Karpas-422 (cell line): ENCODE results near the gene TNFRSF18. TPM values are rescaled to one million over a fixed set of nuclear protein-coding genes. Genes with fewer than 3 reads are reported as not detected.

ENCODE experiments used
- DNase-seq: peaks from one replicate; pipeline ENCODE4 v3.0.0-alpha.2; 2015
- H2AFZ ChIP-seq: fragments of 200-600 bp; sonication (generic); 2 replicates; pipeline ENCODE4 v1.6.1; 2014; ENCODE audit warnings: antibody characterized with exemption, low read length, mixed read lengths
- H3K27ac ChIP-seq: fragments of 200-600 bp; sonication (generic); 2 replicates; pipeline ENCODE4 v1.5.1; 2014; ENCODE audit warnings: mild to moderate bottlenecking, low read length, moderate library complexity
- H3K27me3 ChIP-seq: fragments of 200-600 bp; sonication (generic); 2 replicates; pipeline ENCODE4 v1.6.1; 2014; ENCODE audit warnings: low read length, mixed read lengths
- H3K36me3 ChIP-seq: fragments of 200-600 bp; sonication (generic); 2 replicates; pipeline ENCODE4 v1.6.1; 2014; ENCODE audit warnings: low read length, mixed read lengths; ENCODE audit not compliant: insufficient read depth
- H3K4me1 ChIP-seq: fragments of 200-600 bp; sonication (generic); 2 replicates; pipeline ENCODE4 v1.6.1; 2014; ENCODE audit warnings: mild to moderate bottlenecking, low read length, mixed read lengths
- H3K4me2 ChIP-seq: fragments of 200-600 bp; sonication (generic); 2 replicates; pipeline ENCODE4 v1.6.1; 2014; ENCODE audit warnings: low read length, low read depth, mild to moderate bottlenecking; ENCODE audit not compliant: poor library complexity, severe bottlenecking
- H3K4me3 ChIP-seq: fragments of 200-600 bp; sonication (generic); 2 replicates; pipeline ENCODE4 v1.5.1; 2014; ENCODE audit warnings: mild to moderate bottlenecking, antibody characterized with exemption, low read length, mixed read lengths
- H3K79me2 ChIP-seq: fragments of 200-600 bp; sonication (generic); 2 replicates; pipeline ENCODE4 v1.6.1; 2014; ENCODE audit warnings: mild to moderate bottlenecking, low read length, mixed read lengths
- H3K9ac ChIP-seq: fragments of 200-600 bp; sonication (generic); 2 replicates; pipeline ENCODE4 v1.6.0; 2014; ENCODE audit warnings: low read length
- H3K9me2 ChIP-seq: fragments of 200-600 bp; sonication (generic), shearing (Covaris generic); replicated peaks from 2 replicates; pipeline ENCODE4 v1.6.0; 2014; ENCODE audit warnings: mild to moderate bottlenecking, low read length, moderate library complexity; ENCODE audit not compliant: insufficient read depth
- H3K9me3 ChIP-seq: fragments of 300-700, 200-600 bp; sonication (generic); 2 replicates; pipeline ENCODE4 v1.6.1; 2014; ENCODE audit warnings: low read length, mixed read lengths
- H4K20me1 ChIP-seq: fragments of 200-600 bp; sonication (generic); 2 replicates; pipeline ENCODE4 v1.6.1; 2014; ENCODE audit warnings: mild to moderate bottlenecking, antibody characterized with exemption, low read length, low read depth; ENCODE audit not compliant: insufficient read depth
- total RNA-seq: library from RNA; depleted of rRNA; stranded (reverse); fragments of >200 nt; shearing (Covaris generic); gene quantifications from 2 replicates; pipeline ENCODE4 v1.2.3, GENCODE V29; 2014; ENCODE audit warnings: low replicate concordance

The TNFRSF18 gene
- total RNA-seq, 1 experiment from 2014 or later, result 0.30 TPM

DNA sequence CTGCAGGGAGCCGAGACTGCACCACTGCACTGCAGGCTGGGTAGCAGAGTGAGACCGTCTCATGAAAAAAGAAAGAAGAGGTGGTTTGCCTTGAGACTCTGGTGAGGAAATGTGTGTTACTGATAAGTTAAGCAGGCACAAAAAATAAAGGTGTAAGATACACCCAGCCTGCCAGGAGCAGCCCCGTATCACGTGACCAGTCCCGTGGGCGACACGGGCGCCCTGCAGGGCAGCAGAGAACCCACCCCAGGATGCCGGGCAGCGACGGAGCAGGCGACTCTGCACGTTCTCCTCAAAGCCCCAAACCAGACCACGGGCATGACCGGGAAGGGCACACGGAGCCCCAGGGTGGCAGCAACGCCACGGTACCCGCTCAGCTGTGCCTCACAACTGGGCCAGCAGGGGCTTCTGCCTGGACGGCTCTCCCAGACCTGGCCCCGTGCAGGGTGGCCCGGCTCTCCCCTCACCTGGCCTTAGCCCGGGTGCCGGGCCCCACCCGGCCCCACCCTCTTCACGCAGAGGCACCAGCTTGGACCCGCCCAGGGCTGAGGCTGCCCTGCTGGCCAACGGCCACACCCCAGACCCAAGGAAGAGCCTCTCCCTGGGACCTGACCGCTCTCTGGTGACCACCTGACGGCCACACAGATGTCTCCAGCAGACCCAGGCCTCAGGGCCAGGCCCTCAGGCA is 15.6 kb upstream of the TNFRSF18 start:
- H3K4me1 ChIP-seq, result no peaks in the 10 kb centered on the region
- no peak for DNase-seq

DNA sequence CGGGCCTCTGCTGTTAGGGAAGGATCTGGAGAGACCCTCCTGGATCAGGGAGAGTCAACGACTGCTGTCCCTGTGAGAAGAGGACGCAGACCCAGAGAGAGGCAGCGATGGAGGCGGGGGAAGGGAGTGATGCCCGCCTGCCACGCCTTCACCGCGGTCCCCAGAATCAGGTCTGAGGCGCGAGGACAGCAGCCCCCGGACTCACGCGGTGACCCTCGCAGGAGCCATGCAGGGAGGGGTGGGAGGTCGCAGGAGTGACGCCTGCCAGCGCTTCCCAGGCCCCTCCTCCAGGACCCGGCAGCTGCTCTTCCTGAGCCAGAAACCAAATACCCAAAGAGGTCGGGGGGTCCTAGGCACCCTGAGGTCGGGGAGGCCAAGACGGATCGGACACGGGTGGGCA is 13.8 kb upstream of the TNFRSF18 start:
- Histone ChIP-seq H3K9ac (no peak overlapping the region), H3K9me3 (no peaks in the 10 kb centered on the region), H3K27me3 (no peaks in the 10 kb centered on the region), H2AFZ (no peak overlapping the region), H3K4me2 (no peak overlapping the region), H3K27ac (no peak overlapping the region), H3K9me2 (no peaks in the 10 kb centered on the region), H3K4me3 (no peak overlapping the region), H3K79me2 (no peaks in the 10 kb centered on the region), H3K4me1 (no peaks in the 10 kb centered on the region), H3K36me3 (no peaks in the 10 kb centered on the region), H4K20me1 (peaks cover 20% of the 10 kb centered on the region; the same call in 1 of the 2 replicates)
- no peak for DNase-seq

More for the DNA sequence above, 15.6 kb upstream of the TNFRSF18 start:
- no peak overlapping the region for H3K4me2 ChIP-seq
- no peaks in the 10 kb centered on the region for H3K27me3 ChIP-seq
- no peaks in the 10 kb centered on the region for H3K9me2 ChIP-seq
- H4K20me1 ChIP-seq, result 0 out of 2 replicates have a peak, but pooled peaks cover 10% of the 10 kb centered on the region
- H3K79me2 ChIP-seq, result peaks cover 5% of the 10 kb centered on the region; the same call in 1 of the 2 replicates
- no peak overlapping the region for H3K27ac ChIP-seq
- H3K4me3 ChIP-seq, result no peak overlapping the region
- no peak overlapping the region for H3K9ac ChIP-seq
- H2AFZ ChIP-seq, result no peak overlapping the region
- no peaks in the 10 kb centered on the region for H3K36me3 ChIP-seq
- H3K9me3 ChIP-seq, result no peaks in the 10 kb centered on the region

DNA sequence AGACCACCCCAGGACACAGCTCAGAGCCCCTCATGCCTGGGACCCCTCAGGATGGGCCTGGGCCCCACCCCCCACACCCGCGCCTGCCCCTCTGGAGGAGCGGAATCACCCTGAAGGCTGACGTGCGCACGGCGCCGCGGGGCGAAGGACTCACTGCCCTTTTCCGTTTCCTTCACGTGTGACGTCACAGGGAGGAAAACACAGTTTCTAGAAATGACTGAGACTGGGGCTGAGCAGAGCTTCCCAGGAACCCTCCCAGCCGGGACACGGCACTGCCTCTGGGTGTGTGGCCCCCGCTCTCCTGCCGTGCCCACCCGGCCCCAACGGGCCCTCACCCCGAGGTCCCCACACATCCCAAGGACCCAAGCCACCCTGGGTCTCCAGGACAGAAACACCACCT is 12.9 kb upstream of the TNFRSF18 start:
- no peak overlapping the region for H3K9ac ChIP-seq
- no peaks in the 10 kb centered on the region for H3K27me3 ChIP-seq
- no peaks in the 10 kb centered on the region for H3K9me2 ChIP-seq
- H3K36me3 ChIP-seq, result no peaks in the 10 kb centered on the region
- H2AFZ ChIP-seq, result no peak overlapping the region
- peaks cover 23% of the 10 kb centered on the region; the same call in 1 of the 2 replicates for H4K20me1 ChIP-seq
- H3K4me2 ChIP-seq, result no peak overlapping the region
- no peak for DNase-seq
- H3K9me3 ChIP-seq, result no peaks in the 10 kb centered on the region
- H3K27ac ChIP-seq, result no peak overlapping the region
- no peak overlapping the region for H3K4me3 ChIP-seq
- H3K79me2 ChIP-seq, result no peaks in the 10 kb centered on the region
- no peaks in the 10 kb centered on the region for H3K4me1 ChIP-seq

DNA sequence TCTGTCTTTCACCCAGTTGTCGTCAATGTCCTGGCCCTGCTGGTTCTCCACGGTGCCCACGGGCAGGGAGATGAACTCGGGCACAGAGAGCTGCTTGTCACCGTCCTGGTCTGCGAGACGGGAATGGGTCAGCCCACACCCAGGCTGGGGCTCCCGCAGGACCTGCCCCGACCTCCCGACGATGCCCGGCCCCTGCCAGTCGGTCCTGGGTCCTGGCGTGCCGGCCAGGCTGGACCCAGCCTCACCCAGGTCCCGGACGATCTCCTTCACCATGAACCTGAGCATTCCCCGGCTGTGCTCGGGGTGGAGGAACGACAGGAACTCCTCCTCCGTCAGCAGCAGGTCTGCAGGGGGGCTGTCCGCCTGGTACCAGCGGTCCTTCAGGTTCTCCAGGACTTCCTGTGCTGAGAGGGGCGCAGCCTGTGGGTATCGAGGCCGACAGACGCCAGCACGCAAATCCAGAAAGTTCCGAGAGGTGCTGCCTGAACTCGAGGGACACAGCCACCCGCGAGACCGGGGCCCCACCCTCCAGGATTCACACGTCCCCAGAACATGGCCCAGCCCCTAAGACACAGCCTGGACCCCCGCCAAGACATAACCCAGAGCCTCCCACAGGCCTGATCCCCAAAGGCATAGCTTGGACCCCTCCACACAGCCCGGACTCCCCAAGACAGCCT is 12.3 kb upstream of the TNFRSF18 start:
- no peaks in the 10 kb centered on the region for H3K9me3 ChIP-seq
- no peak for DNase-seq
- H3K4me3 ChIP-seq, result no peak overlapping the region
- no peaks in the 10 kb centered on the region for H3K4me1 ChIP-seq
- H3K27me3 ChIP-seq, result no peaks in the 10 kb centered on the region
- no peak overlapping the region for H3K27ac ChIP-seq
- H3K79me2 ChIP-seq, result no peaks in the 10 kb centered on the region
- H3K9ac ChIP-seq, result no peak overlapping the region
- H2AFZ ChIP-seq, result no peak overlapping the region
- no peaks in the 10 kb centered on the region for H3K9me2 ChIP-seq
- H3K36me3 ChIP-seq, result no peaks in the 10 kb centered on the region
- no peak overlapping the region for H3K4me2 ChIP-seq
- H4K20me1 ChIP-seq, result peaks cover 23% of the 10 kb centered on the region; the same call in 1 of the 2 replicates

DNA sequence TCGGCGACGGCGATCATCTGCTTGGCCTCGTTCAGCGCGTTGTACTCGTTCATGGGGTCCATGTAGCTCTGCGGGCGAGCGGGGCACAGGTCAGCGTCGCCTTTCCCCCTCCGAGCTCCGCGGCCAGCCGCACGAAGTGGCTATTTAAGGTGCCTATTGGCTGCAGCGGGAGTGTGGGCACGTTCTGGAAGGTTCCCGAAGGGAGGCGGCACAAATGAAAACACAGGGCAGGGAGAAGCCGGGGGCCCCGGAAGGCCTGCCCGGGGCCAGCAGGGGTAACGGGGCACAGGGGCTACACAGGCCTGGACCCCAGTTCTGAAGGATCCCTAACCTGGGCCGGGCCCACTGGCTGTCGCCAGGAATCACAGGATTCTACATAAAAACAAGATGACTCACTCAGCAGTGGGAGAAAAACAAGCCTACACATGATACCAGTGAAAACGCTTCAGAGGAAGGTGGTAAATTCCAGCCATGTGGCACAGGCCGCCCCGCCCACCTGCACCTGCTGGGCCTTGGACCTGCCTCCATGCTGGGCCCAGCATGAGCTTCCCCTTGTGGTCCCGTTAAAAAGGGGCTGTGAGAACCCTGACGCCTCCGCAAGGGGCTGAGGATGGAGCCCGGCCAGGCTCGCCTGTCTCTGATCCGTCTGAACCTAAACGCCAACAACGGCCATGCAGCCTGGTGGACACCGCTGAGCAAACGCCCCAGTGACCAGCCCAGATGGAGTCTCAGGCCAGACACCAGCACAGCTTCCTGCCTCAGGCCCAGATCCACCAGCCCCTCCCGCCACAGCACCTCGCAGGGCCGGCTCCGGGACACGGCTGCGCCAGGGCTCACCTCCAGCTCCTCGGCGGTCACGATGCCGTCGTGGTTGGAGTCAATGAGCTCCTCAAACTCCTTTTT is 11.5 kb upstream of the TNFRSF18 start:
- no peaks in the 10 kb centered on the region for H3K4me1 ChIP-seq
- H3K9ac ChIP-seq, result no peak overlapping the region

DNA sequence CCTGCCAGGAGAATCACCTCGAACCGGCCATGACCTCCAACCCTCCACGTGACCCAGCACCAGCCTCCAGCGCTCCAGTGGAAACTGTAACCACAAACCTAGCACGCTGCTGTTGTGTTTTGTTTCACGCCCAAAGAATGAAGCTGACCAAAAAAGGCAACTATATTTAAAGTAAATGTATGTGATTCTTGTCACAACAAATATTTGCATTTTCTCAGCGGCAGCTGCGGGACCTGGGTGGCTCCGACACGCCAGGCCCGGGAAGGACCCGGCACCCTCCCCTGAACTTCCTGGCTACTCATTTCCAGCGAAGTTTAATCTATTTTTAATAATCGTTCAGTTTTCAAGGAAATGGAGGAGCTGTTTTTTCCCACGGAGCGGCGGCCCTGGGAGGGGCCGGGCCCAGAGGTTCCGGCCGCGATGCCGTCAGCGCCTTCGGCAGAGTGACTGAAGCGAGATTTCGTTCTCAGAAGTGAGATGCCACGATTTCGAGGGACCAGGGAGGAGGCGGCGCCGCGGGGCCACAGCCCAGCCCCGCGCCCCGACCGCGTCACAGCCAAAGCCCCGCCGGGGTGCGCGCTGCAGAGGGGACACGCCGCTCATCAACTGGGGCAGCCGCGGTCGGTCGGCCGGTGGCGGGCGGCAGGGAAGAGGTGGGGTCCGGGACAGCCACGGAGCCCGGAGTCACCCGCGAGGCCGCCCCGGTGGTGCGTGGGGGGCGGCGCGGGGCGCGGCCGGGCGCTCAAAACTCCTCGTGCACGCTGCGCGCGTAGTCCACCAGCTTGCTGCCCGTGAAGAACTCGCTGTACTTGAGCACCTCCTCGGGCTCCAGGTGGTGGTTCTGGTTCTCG is 10.6 kb upstream of the TNFRSF18 start:
- H3K4me2 ChIP-seq, result no peak overlapping the region
- DNase-seq, result no peak
- no peaks in the 10 kb centered on the region for H3K9me3 ChIP-seq
- H4K20me1 ChIP-seq, result peaks cover 23% of the 10 kb centered on the region; the same call in 1 of the 2 replicates
- no peaks in the 10 kb centered on the region for H3K4me1 ChIP-seq
- H3K9ac ChIP-seq, result no peak overlapping the region
- no peaks in the 10 kb centered on the region for H3K36me3 ChIP-seq
- H3K4me3 ChIP-seq, result no peak overlapping the region
- no peak overlapping the region for H2AFZ ChIP-seq
- no peaks in the 10 kb centered on the region for H3K9me2 ChIP-seq
- no peaks in the 10 kb centered on the region for H3K27me3 ChIP-seq
- no peaks in the 10 kb centered on the region for H3K79me2 ChIP-seq
- H3K27ac ChIP-seq, result no peak overlapping the region

More for the DNA sequence above, 11.5 kb upstream of the TNFRSF18 start:
- no peaks in the 10 kb centered on the region for H3K9me2 ChIP-seq
- no peak overlapping the region for H3K27ac ChIP-seq
- no peaks in the 10 kb centered on the region for H3K27me3 ChIP-seq
- H2AFZ ChIP-seq, result no peak overlapping the region
- H3K9me3 ChIP-seq, result no peaks in the 10 kb centered on the region
- DNase-seq, result no peak
- H3K4me2 ChIP-seq, result no peak overlapping the region
- no peak overlapping the region for H3K4me3 ChIP-seq
- no peaks in the 10 kb centered on the region for H3K79me2 ChIP-seq
- no peaks in the 10 kb centered on the region for H3K36me3 ChIP-seq
- peaks cover 23% of the 10 kb centered on the region; the same call in 1 of the 2 replicates for H4K20me1 ChIP-seq

DNA sequence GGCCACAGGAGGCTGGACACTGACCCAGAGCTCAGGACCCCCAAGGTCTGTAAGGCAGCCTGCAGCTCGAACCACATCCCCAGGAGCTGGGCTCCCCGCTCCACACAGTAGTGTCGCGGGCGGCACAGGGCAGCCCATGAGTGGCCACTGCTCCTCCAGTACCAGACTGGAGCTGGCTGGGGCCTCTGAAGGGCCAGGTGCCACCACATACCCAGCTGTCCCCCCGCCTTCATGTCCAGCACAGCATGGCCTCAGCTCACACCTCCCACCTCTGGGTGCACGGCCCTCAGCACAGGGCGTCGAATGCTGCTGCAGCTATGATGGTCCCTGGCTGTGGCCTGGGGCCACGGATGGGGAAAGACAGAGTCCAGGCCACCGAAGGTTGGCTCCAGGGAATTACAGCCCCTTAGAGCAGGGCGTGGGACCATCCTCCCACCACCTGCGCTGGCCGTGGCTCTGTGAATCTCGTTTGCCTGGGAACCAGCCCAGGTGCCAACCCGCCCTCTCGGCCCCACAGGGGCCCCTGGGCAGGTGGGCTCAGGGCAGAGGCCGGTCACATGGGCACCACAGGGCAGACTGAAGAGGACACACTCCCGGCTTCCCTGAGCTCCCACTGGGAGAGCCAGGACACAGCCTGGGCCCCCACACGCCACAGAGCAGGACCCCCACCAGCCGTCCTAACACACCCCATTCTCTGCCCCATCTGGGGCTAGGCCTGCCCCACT is 9.7 kb upstream of the TNFRSF18 start:
- no peaks in the 10 kb centered on the region for H3K9me2 ChIP-seq
- H3K9ac ChIP-seq, result no peak overlapping the region
- no peaks in the 10 kb centered on the region for H3K79me2 ChIP-seq
- H4K20me1 ChIP-seq, result peaks cover 19% of the 10 kb centered on the region; the same call in 1 of the 2 replicates
- no peaks in the 10 kb centered on the region for H3K4me1 ChIP-seq
- H3K36me3 ChIP-seq, result no peaks in the 10 kb centered on the region
- no peaks in the 10 kb centered on the region for H3K27me3 ChIP-seq
- H3K4me3 ChIP-seq, result no peak overlapping the region
- H3K4me2 ChIP-seq, result no peak overlapping the region
- DNase-seq, result no peak
- no peaks in the 10 kb centered on the region for H3K9me3 ChIP-seq
- no peak overlapping the region for H3K27ac ChIP-seq
- H2AFZ ChIP-seq, result no peak overlapping the region
